Erythroblast (primary cell): ENCODE measurements around the gene TSHZ3.

ENCODE experiments used
- DNase-seq, 2 experiments: peaks; one replicate each; lab custom pipeline; 2025; lab: John Stamatoyannopoulos, UW
- GATA1 ChIP-seq: IDR thresholded peaks from 2 replicates; pipeline ENCODE4 v1.6.1; 2011; ENCODE audit warnings: low read depth, mild to moderate bottlenecking, control low read depth, low read length, moderate library complexity
- POLR2A ChIP-seq: IDR thresholded peaks from 2 replicates; pipeline ENCODE4 v1.6.1; 2011; ENCODE audit warnings: mild to moderate bottlenecking, low read length

Gene TSHZ3

GRCh38 chr19:31351056-31351854, 2.0 kb upstream of the TSHZ3 start:
- DNase-seq: no peak
- TF ChIP-seq POLR2A (no peak), GATA1 (no peak)

- TF ChIP-seq POLR2A (no peak), GATA1 (no peak)
- peak; percentile 7 to 20 for DNase-seq
Measured at GRCh38 chr19:31350693-31351055, 1.4 kb upstream of the TSHZ3 start.

GRCh38 chr19:31350033-31350692, 927 bp upstream of the TSHZ3 start:
- no peak for DNase-seq
- no peak for TF ChIP-seq GATA1
- no peak for TF ChIP-seq POLR2A

- DNase-seq: no peak
- TF ChIP-seq POLR2A (no peak), GATA1 (no peak)
Measured at GRCh38 chr19:31348481-31349159, 616 bp downstream of the TSHZ3 start.

GRCh38 chr19:31347828-31348392, 1.3 kb downstream of the TSHZ3 start:
- TF ChIP-seq POLR2A: no peak
- TF ChIP-seq GATA1: no peak
- DNase-seq: no peak

- no peak for TF ChIP-seq GATA1
- no peak for TF ChIP-seq POLR2A
Measured at GRCh38 chr19:31347354-31347753, 1.9 kb downstream of the TSHZ3 start.

GRCh38 chr19:31346184-31347059, 2.8 kb downstream of the TSHZ3 start:
- no peak for DNase-seq
- TF ChIP-seq GATA1 (no peak), POLR2A (no peak)

More at GRCh38 chr19:31347354-31347753, 1.9 kb downstream of the TSHZ3 start:
- no peak for DNase-seq

GRCh38 chr19:31344403-31344802, 4.8 kb downstream of the TSHZ3 start:
- DNase-seq: no peak
- TF ChIP-seq GATA1: no peak
- TF ChIP-seq POLR2A: no peak

GRCh38 chr19:31342926-31343325, 6.3 kb downstream of the TSHZ3 start:
- no peak for DNase-seq
- TF ChIP-seq GATA1 (no peak), POLR2A (no peak)

GRCh38 chr19:31340042-31341025, 8.9 kb downstream of the TSHZ3 start:
- no peak for DNase-seq
- no peak for TF ChIP-seq POLR2A
- no peak for TF ChIP-seq GATA1

GRCh38 chr19:31339411-31339810, 9.8 kb downstream of the TSHZ3 start:
- DNase-seq: peak in 1 of 2 experiments; percentile 22
- TF ChIP-seq GATA1 (no peak), POLR2A (no peak)

GRCh38 chr19:31338069-31338776, 11.0 kb downstream of the TSHZ3 start:
- TF ChIP-seq POLR2A (no peak), GATA1 (no peak)
- peak in 1 of 2 experiments; percentile 10 for DNase-seq
